ENCODE data around the gene RNF133.

GRCh38 chr7:122717356-122718089 lies 18.6 kb upstream of the RNF133 start:
- TF ChIP-seq POLR2AphosphoS5 (IDR thresholded peaks at IDR 0.05; ENCODE audit: low read depth, low read length), result no peak
- TF ChIP-seq, protein P1, sequence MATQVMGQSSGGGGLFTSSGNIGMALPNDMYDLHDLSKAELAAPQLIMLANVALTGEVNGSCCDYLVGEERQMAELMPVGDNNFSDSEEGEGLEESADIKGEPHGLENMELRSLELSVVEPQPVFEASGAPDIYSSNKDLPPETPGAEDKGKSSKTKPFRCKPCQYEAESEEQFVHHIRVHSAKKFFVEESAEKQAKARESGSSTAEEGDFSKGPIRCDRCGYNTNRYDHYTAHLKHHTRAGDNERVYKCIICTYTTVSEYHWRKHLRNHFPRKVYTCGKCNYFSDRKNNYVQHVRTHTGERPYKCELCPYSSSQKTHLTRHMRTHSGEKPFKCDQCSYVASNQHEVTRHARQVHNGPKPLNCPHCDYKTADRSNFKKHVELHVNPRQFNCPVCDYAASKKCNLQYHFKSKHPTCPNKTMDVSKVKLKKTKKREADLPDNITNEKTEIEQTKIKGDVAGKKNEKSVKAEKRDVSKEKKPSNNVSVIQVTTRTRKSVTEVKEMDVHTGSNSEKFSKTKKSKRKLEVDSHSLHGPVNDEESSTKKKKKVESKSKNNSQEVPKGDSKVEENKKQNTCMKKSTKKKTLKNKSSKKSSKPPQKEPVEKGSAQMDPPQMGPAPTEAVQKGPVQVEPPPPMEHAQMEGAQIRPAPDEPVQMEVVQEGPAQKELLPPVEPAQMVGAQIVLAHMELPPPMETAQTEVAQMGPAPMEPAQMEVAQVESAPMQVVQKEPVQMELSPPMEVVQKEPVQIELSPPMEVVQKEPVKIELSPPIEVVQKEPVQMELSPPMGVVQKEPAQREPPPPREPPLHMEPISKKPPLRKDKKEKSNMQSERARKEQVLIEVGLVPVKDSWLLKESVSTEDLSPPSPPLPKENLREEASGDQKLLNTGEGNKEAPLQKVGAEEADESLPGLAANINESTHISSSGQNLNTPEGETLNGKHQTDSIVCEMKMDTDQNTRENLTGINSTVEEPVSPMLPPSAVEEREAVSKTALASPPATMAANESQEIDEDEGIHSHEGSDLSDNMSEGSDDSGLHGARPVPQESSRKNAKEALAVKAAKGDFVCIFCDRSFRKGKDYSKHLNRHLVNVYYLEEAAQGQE (IDR thresholded peaks at IDR 0.05; ENCODE audit: insufficient read depth in 1 of 2, low read depth in 2 of 2, low read length in 2 of 2), result no peak
- no peak for TF ChIP-seq SIN3A (IDR thresholded peaks at IDR 0.05; ENCODE audit: borderline replicate concordance, insufficient read depth, low read length)
- no peak for TF ChIP-seq TAF1 (IDR thresholded peaks at IDR 0.05; ENCODE audit: borderline replicate concordance, insufficient read depth, low read length)

Data from PFSK-1 (cell line).